NT2/D1 (cell line): ENCODE measurements around the gene ADAMTS2.

ENCODE experiments used
- SUZ12 ChIP-seq: IDR thresholded peaks from 2 replicates; pipeline ENCODE4 v1.6.1; 2011; ENCODE audit not compliant: insufficient read length, insufficient read depth; ENCODE audit errors: extremely low read depth
- YY1 ChIP-seq: IDR thresholded peaks from 2 replicates; pipeline ENCODE4 v1.6.1; 2011; ENCODE audit not compliant: insufficient read length, insufficient read depth
- ZNF274 ChIP-seq: IDR thresholded peaks from 2 replicates; pipeline ENCODE4 v1.6.1; 2011; ENCODE audit warnings: mild to moderate bottlenecking, low read depth, low read length

DNA sequence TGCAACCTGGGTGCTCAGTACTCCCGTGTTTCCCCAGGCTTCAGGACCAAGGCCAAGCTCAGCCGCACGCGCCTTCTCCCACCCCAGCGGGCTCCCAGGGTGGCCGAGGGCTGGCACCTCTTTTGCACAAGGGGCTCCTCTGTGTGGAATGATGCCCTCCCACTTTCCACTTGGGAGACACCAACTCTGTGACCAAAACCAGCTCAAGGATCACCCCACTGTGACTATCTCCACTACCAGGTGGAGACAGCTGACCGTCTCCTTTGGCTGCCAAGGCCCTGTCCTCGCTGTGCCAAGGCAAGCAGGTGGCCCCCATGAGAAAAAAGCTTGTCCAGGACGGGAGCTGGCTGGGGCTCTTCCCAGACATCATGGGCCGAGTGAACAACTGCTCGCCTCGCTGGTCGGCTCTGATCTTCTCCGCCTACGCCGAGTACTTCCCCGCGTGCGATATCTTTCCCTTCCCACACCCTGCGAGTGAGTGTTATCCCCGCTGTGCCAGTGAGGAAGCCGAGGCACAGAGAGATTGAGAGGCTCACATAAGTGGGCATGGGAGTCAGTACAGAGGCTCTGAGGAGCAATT lies 152.3 kb downstream of the ADAMTS2 start:
- no peak for TF ChIP-seq SUZ12
- TF ChIP-seq ZNF274: no peak
- TF ChIP-seq YY1: no peak
